GM12878 (cell line): ENCODE measurements around the gene CAV2. TPM values are rescaled to one million over a fixed set of nuclear protein-coding genes. Genes with fewer than 3 reads are reported as not detected.

Experiments used
- ATAC-seq: fragments of 200-7000 bp; cut with Tn5 transposase; 3 replicates; pipeline ENCODE4 v1.9.1; 2020; ENCODE audit warnings: mild to moderate bottlenecking, moderate library complexity
- BruUV-seq: library from RNA; stranded (reverse); fragments of 400-500 nt; replicated peaks from 2 replicates; lab custom pipeline; 2021; lab: Mats Ljungman, UMichigan
- CTCF ChIA-PET: fragments of 300-600 bp; sonication (Branson Sonifier 250); formaldehyde crosslinking; extraction: SDS; loops from one replicate; lab custom pipeline; 2021; ENCODE audit warnings: inconsistent platforms; lab: Yijun Ruan, JAX
- POLR2A ChIA-PET: fragments of 350-600 bp; formaldehyde crosslinking; extraction: SDS; loops from one replicate; lab custom pipeline; 2021; ENCODE audit warnings: inconsistent platforms; lab: Charles Lee
- RAD21 ChIA-PET: fragments of 300-600 bp; sonication (Branson Sonifier 250); formaldehyde crosslinking; loops from one replicate; lab custom pipeline; 2023; ENCODE audit warnings: antibody characterized with exemption; ENCODE audit not compliant: unreplicated experiment; lab: Charles Lee
- SMC1A ChIA-PET: fragments of 300-600 bp; sonication (Branson Sonifier 250); formaldehyde crosslinking; loops from one replicate; lab custom pipeline; 2023; ENCODE audit not compliant: unreplicated experiment, uncharacterized antibody; lab: Charles Lee
- DNase-seq: peaks from one replicate; pipeline ENCODE4 v3.0.0-alpha.2; 2011; ENCODE audit warnings: low read depth, low spot score
- FAIRE-seq: peaks from 3 replicates; lab custom pipeline; 2011; peaks lifted over from hg19 to GRCh38; lab: Jason Lieb, UNC
- H2AFZ ChIP-seq: 2 replicates; pipeline ENCODE4 v1.6.0; 2011; ENCODE audit warnings: low read depth, low read length, control low read depth; ENCODE audit not compliant: control insufficient read depth
- H3K27ac ChIP-seq: 2 replicates; pipeline ENCODE4 v1.5.1; 2011; ENCODE audit warnings: control low read depth; ENCODE audit not compliant: control insufficient read depth, insufficient read depth
- H3K27me3 ChIP-seq, 2 experiments: replicated peaks in 1 of 2; 2 replicates each; pipeline versions ENCODE4 v1.6.0 to v1.6.1; 2011; ENCODE audit warnings: low read length in 1 of 2; ENCODE audit not compliant: control insufficient read depth in 2 of 2, insufficient read depth in 2 of 2
- H3K36me3 ChIP-seq, 2 experiments: 2 replicates each; pipeline ENCODE4 v1.5.1; 2011; ENCODE audit warnings: low read length in 1 of 2; ENCODE audit not compliant: control insufficient read depth in 2 of 2, insufficient read depth in 2 of 2
- H3K4me1 ChIP-seq: 2 replicates; pipeline ENCODE4 v1.6.1; 2011; ENCODE audit warnings: mild to moderate bottlenecking, low read length, moderate library complexity, mixed read lengths; ENCODE audit not compliant: control insufficient read depth, insufficient read depth
- H3K4me2 ChIP-seq: 2 replicates; pipeline ENCODE4 v1.6.0; 2011; ENCODE audit warnings: control low read depth; ENCODE audit not compliant: control insufficient read depth, insufficient read depth
- H3K4me3 ChIP-seq: fragments of 200-600 bp; sonication (generic); 2 replicates; pipeline ENCODE4 v1.5.1; 2016
- H3K79me2 ChIP-seq: 2 replicates; pipeline ENCODE4 v1.6.0; 2011; ENCODE audit warnings: low read length; ENCODE audit not compliant: control insufficient read depth, insufficient read depth
- H3K9ac ChIP-seq: 2 replicates; pipeline ENCODE4 v1.8.0; 2011; ENCODE audit warnings: low read length, control low read depth, mixed read lengths; ENCODE audit not compliant: control insufficient read depth, insufficient read depth
- H3K9me3 ChIP-seq: replicated peaks from 3 replicates; pipeline ENCODE4 v1.5.1; 2011; ENCODE audit warnings: mild to moderate bottlenecking, low read length; ENCODE audit not compliant: control insufficient read depth, insufficient read depth
- H4K20me1 ChIP-seq: 2 replicates; pipeline ENCODE4 v1.6.0; 2011; ENCODE audit not compliant: control insufficient read depth, insufficient read depth
- BHLHE40 ChIP-seq, 2 experiments: fragments of 450-650 bp in 1 of 2; IDR thresholded peaks; 2 replicates each; pipeline ENCODE4 v1.6.1; 2011 to 2017; ENCODE audit warnings: low read depth in 2 of 2, borderline replicate concordance in 1 of 2, improper control_type of control experiment in 1 of 2, low read length in 1 of 2, mild to moderate bottlenecking in 1 of 2
- CEBPB ChIP-seq, 2 experiments: fragments of 150-350 bp in 1 of 2; IDR thresholded peaks; 2 replicates each; pipeline ENCODE4 v1.6.1; 2012 to 2014; ENCODE audit warnings: low read depth in 2 of 2, low read length in 2 of 2, borderline replicate concordance in 1 of 2, inconsistent platforms in 1 of 2
- EGR1 ChIP-seq, 2 experiments: IDR thresholded peaks; 1 replicate in 1 of 2; 2 replicates in 1 of 2; pipeline ENCODE4 v1.6.1; 2011 to 2012; ENCODE audit warnings: low read depth in 2 of 2, low read length in 2 of 2, borderline replicate concordance in 1 of 2, mild to moderate bottlenecking in 1 of 2, moderate library complexity in 1 of 2
- HCFC1 ChIP-seq: fragments of 150-350 bp; IDR thresholded peaks from 2 replicates; pipeline ENCODE4 v1.6.1; 2014; ENCODE audit warnings: low read length
- KLF5 ChIP-seq: fragments of 450-650 bp; IDR thresholded peaks from 2 replicates; pipeline ENCODE4 v1.6.1; 2014; ENCODE audit warnings: mild to moderate bottlenecking; ENCODE audit not compliant: partially characterized antibody
- MYC ChIP-seq: IDR thresholded peaks from 2 replicates; pipeline ENCODE4 v1.6.1; 2011; ENCODE audit warnings: mild to moderate bottlenecking, low read length, moderate library complexity, inconsistent platforms; ENCODE audit not compliant: insufficient read depth, insufficient replicate concordance, insufficient read length, severe bottlenecking
- PKNOX1 ChIP-seq: fragments of 450-650 bp; IDR thresholded peaks from 2 replicates; pipeline ENCODE4 v1.6.1; 2016; ENCODE audit warnings: mild to moderate bottlenecking
- POLR2A ChIP-seq: IDR thresholded peaks from 2 replicates; pipeline ENCODE4 v1.6.1; 2011; ENCODE audit warnings: low read depth, mild to moderate bottlenecking, low read length
- POLR2AphosphoS5 ChIP-seq: IDR thresholded peaks from 2 replicates; pipeline ENCODE4 v1.6.1; 2011; ENCODE audit warnings: mild to moderate bottlenecking, low read length, inconsistent platforms
- RELA ChIP-seq: fragments of 450-650 bp; IDR thresholded peaks from 2 replicates; pipeline ENCODE4 v1.8.0; 2014; ENCODE audit warnings: borderline replicate concordance; ENCODE audit not compliant: partially characterized antibody
- SPI1 ChIP-seq: IDR thresholded peaks from 2 replicates; pipeline ENCODE4 v1.6.1; 2011; ENCODE audit warnings: low read depth, mild to moderate bottlenecking, low read length, moderate library complexity, borderline replicate concordance; ENCODE audit not compliant: insufficient read depth
- STAT3 ChIP-seq: IDR thresholded peaks from 2 replicates; pipeline ENCODE4 v1.6.1; 2011; ENCODE audit warnings: low read depth, low read length, improper control_type of control experiment
- ZNF207 ChIP-seq: fragments of 450-650 bp; IDR thresholded peaks from 2 replicates; pipeline ENCODE4 v1.6.1; 2014; ENCODE audit warnings: antibody characterized with exemption, mild to moderate bottlenecking, borderline replicate concordance
- in situ Hi-C: fragments of 300-500 bp; cut with MboI; formaldehyde crosslinking; loops from 9 replicates; pipeline ENCODE4 v1.14.3; 2018; ENCODE audit warnings: mixed read lengths
- intact Hi-C: fragments of 100-400 bp; cut with micrococcal nuclease; formaldehyde crosslinking; loops from one replicate; pipeline ENCODE4 v1.14.2; 2022; ENCODE audit not compliant: unreplicated experiment
- polyA plus RNA-seq, 11 experiments: library from polyadenylated mRNA; depleted of rRNA in 4 of 11; unstranded in 6 of 11; stranded (reverse) in 5 of 11; fragments of >200 nt; fragmentation: Nextera tagmentation in 4 of 11; fragmentation: Illumina TruSeq in 1 of 11; extraction: Ambion mirVana in 4 of 11; extraction: Trizol in 1 of 11; gene quantifications; 1 replicate in 1 of 11; 2 replicates in 10 of 11; pipeline versions ENCODE4 v1.2.1 to v1.2.3, GENCODE V29; 2011 to 2016; ENCODE audit warnings: inconsistent platforms in 2 of 11, missing spikeins in 2 of 11, low read depth in 1 of 11
- total RNA-seq, 4 experiments: library from RNA; depleted of rRNA in 3 of 4; stranded (reverse); fragments of >200 nt in 3 of 4; fragmentation: Illumina TruSeq in 1 of 4; extraction: Trizol in 1 of 4; gene quantifications; 2 replicates each; pipeline versions ENCODE4 v1.2.1 to v1.2.3, GENCODE V29; 2013 to 2021
- TF ChIP-seq, protein P1 (sequence below): fragments of 150-350 bp; IDR thresholded peaks from 2 replicates; pipeline ENCODE4 v1.6.1; 2016; ENCODE audit warnings: low read depth, low read length
- TF ChIP-seq, protein P2 (sequence below): fragments of 450-650 bp; IDR thresholded peaks from 2 replicates; pipeline ENCODE4 v1.6.1; 2017; ENCODE audit warnings: antibody characterized with exemption, mild to moderate bottlenecking, moderate library complexity

Gene CAV2
- total and polyA plus RNA-seq, 10 of the 15 experiments (the other 5 are each of a cell fraction or from before 2014, with no cell fraction given), result 0.77 to 11.4 (median 2.5) TPM

GRCh38 chr7:116509982-116510579, 10.5 kb downstream of the CAV2 start (continued):
- TF ChIP-seq, protein P1, sequence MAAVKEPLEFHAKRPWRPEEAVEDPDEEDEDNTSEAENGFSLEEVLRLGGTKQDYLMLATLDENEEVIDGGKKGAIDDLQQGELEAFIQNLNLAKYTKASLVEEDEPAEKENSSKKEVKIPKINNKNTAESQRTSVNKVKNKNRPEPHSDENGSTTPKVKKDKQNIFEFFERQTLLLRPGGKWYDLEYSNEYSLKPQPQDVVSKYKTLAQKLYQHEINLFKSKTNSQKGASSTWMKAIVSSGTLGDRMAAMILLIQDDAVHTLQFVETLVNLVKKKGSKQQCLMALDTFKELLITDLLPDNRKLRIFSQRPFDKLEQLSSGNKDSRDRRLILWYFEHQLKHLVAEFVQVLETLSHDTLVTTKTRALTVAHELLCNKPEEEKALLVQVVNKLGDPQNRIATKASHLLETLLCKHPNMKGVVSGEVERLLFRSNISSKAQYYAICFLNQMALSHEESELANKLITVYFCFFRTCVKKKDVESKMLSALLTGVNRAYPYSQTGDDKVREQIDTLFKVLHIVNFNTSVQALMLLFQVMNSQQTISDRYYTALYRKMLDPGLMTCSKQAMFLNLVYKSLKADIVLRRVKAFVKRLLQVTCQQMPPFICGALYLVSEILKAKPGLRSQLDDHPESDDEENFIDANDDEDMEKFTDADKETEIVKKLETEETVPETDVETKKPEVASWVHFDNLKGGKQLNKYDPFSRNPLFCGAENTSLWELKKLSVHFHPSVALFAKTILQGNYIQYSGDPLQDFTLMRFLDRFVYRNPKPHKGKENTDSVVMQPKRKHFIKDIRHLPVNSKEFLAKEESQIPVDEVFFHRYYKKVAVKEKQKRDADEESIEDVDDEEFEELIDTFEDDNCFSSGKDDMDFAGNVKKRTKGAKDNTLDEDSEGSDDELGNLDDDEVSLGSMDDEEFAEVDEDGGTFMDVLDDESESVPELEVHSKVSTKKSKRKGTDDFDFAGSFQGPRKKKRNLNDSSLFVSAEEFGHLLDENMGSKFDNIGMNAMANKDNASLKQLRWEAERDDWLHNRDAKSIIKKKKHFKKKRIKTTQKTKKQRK, result no peak
- TF ChIP-seq MYC, result no peak
- TF ChIP-seq, all 136 proteins: peak for 0

- Histone ChIP-seq H3K4me2 (no peak overlapping the region), H3K4me3 (no peak overlapping the region), H3K79me2 (no peaks in the 10 kb centered on the region), H4K20me1 (no peaks in the 10 kb centered on the region), H3K9me3 (no peaks in the 10 kb centered on the region), H3K36me3 (no peaks in the 10 kb centered on the region), H3K9ac (no peak overlapping the region), H2AFZ (no peak overlapping the region), H3K27me3 (no peaks in the 10 kb centered on the region), H3K4me1 (peaks cover 16% of the 10 kb centered on the region), H3K27ac (no peak overlapping the region)
- SMC1A ChIA-PET, result interaction anchor here (0.7 to 2.0 kb wide), 5 partner anchors 9 to 602 kb away, joined by 3 to 5 read pairs (median 3); no protein-coding TSS in a partner anchor
- FAIRE-seq, result no peak
- no peak for DNase-seq
- POLR2A ChIA-PET, result no interaction called here
- intact Hi-C loops (no loop called here), in situ Hi-C loops (no loop called here)
- RAD21 ChIA-PET, result no interaction called here
- ATAC-seq, result no peak
- no TSS peak for BruUV-seq
- CTCF ChIA-PET, result interaction anchor here (1.1 to 3.4 kb wide), 3 partner anchors 16 to 80 kb away, joined by 3 to 8 read pairs (median 4); no protein-coding TSS in a partner anchor
- TF ChIP-seq POLR2AphosphoS5 (no peak), CEBPB (IDR thresholded peaks at IDR 0.05; ENCODE audit: borderline replicate concordance in 1 of 2, low read depth in 2 of 2, low read length in 2 of 2) (no peak), STAT3 (no peak), HCFC1 (no peak), POLR2A (no peak), ZNF207 (no peak), PKNOX1 (no peak), EGR1 (IDR thresholded peaks at IDR 0.05; ENCODE audit: borderline replicate concordance in 1 of 2, low read depth in 2 of 2, low read length in 2 of 2) (no peak), BHLHE40 (IDR thresholded peaks at IDR 0.05; ENCODE audit: borderline replicate concordance in 1 of 2, low read depth in 2 of 2, low read length in 1 of 2) (no peak), SPI1 (no peak), RELA (no peak), KLF5 (no peak)
- TF ChIP-seq, protein P2, sequence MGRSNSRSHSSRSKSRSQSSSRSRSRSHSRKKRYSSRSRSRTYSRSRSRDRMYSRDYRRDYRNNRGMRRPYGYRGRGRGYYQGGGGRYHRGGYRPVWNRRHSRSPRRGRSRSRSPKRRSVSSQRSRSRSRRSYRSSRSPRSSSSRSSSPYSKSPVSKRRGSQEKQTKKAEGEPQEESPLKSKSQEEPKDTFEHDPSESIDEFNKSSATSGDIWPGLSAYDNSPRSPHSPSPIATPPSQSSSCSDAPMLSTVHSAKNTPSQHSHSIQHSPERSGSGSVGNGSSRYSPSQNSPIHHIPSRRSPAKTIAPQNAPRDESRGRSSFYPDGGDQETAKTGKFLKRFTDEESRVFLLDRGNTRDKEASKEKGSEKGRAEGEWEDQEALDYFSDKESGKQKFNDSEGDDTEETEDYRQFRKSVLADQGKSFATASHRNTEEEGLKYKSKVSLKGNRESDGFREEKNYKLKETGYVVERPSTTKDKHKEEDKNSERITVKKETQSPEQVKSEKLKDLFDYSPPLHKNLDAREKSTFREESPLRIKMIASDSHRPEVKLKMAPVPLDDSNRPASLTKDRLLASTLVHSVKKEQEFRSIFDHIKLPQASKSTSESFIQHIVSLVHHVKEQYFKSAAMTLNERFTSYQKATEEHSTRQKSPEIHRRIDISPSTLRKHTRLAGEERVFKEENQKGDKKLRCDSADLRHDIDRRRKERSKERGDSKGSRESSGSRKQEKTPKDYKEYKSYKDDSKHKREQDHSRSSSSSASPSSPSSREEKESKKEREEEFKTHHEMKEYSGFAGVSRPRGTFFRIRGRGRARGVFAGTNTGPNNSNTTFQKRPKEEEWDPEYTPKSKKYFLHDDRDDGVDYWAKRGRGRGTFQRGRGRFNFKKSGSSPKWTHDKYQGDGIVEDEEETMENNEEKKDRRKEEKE, result no peak
Measured at GRCh38 chr7:116510795-116511194, 11.3 kb downstream of the CAV2 start.
